SIG-M5 (cell line): ENCODE data around the gene GPRASP3.

Experiments
- DNase-seq: peaks from one replicate; lab custom pipeline; 2025; lab: John Stamatoyannopoulos, UW

Gene GPRASP3

GRCh38 chrX:102765217-102765616 is 44.7 kb downstream of the GPRASP3 start:
- no peak for DNase-seq

DNA sequence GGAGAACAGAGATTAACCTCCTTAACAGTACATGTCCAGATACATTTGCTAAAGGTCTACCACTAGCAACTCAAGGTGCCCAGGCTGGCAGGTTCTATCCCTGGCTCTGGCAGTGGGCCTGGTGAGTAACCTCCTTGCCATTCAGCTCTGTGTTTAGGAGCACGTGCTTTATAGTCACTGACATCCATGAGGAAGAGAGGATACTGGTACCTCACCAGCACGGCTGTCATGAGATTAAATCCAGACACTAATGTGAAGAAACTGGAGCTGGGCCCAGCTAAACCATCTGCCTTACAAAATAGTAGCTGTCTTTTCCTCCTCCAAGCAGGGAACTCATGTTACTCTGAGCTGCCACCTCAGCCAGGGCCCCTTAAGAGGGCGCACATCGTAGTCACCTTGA is 45.3 kb downstream of the GPRASP3 start:
- no peak for DNase-seq

- no peak for DNase-seq
These were observed 46.7 kb downstream of the GPRASP3 start for GRCh38 chrX:102767287-102767686.

DNA sequence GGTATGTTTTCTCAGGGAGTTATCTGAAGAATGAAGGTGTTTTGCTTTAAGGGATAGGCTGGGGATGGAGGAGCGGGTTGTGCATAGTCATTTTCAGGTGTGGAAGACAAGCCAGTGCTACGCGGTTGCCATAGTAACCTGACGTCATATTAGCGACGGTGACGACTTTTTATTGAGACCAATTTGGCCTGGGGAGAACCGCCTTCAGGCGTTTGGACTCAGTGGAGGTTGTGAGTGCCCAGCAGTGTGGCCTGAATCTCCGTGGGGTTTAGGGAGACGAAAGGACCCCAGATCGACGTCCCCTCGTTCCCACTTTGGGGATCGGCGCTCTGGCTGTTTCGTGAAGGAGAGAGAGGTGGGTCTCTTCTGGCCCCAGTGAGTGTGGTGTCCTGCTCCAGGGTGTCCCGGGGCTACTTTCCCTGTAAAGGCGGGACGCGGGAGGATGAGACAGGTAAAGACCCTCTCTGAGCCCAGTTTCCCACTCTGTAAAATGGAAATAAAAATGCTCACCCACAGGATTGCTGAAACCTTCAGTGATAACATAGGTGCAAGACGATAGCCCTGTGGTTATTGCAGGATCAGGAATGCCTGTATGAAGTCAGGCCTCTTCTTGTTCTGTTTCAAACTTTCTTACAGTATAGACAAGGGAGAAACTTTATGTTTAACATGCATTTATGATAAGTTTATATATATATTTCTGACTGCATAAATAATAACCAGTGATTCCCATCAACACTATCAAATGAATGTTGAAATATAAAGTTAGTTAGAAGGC is 48.6 kb downstream of the GPRASP3 start:
- no peak for DNase-seq
